HCT116 (cell line): Measurements from ENCODE around the gene PPP2R5C. TPM values are rescaled to one million over a fixed set of nuclear protein-coding genes. Genes with fewer than 3 reads are reported as not detected.

Experiments
- ATAC-seq: fragments of 200-7000 bp; cut with Tn5 transposase; 2 replicates; pipeline ENCODE4 v1.9.1; 2020; ENCODE audit warnings: mild to moderate bottlenecking, moderate library complexity
- BruUV-seq: library from RNA; stranded (reverse); fragments of 400-500 nt; replicated peaks from 2 replicates; lab custom pipeline; 2021; lab: Mats Ljungman, UMichigan
- CTCF ChIA-PET: fragments of 300-600 bp; sonication (Branson Sonifier 250); formaldehyde crosslinking; loops from one replicate; lab custom pipeline; 2021; ENCODE audit warnings: antibody characterized with exemption; lab: Charles Lee
- POLR2A ChIA-PET: fragments of 300-600, 350-600 bp; sonication (Branson Sonifier 250); formaldehyde crosslinking; loops from one replicate; lab custom pipeline; 2021; ENCODE audit warnings: antibody characterized with exemption; lab: Charles Lee
- RAD21 ChIA-PET, 2 experiments: fragments of 300-600 bp; sonication (Branson Sonifier 250); formaldehyde crosslinking; loops; one replicate each; lab custom pipeline; 2023; ENCODE audit warnings: low total read pairs in 2 of 2; ENCODE audit not compliant: uncharacterized antibody in 2 of 2, unreplicated experiment in 2 of 2, low non-redundant PET in 1 of 2; lab: Charles Lee
- DNase-seq: peaks from one replicate; pipeline ENCODE4 v3.0.0-alpha.2; 2010; ENCODE audit warnings: low read depth, low spot score
- H2AFZ ChIP-seq: fragments of 200-600 bp; shearing (Covaris generic), sonication (generic); 2 replicates; pipeline ENCODE4 v1.6.1; 2017; ENCODE audit warnings: low read depth, mixed run types, mixed read lengths, antibody characterized with exemption, low read length; ENCODE audit not compliant: poor library complexity, severe bottlenecking
- H3K27ac ChIP-seq: 2 replicates; pipeline ENCODE4 v1.5.1; 2012; ENCODE audit warnings: low read depth, low read length
- H3K27me3 ChIP-seq: fragments of 200-600 bp; sonication (generic); 2 replicates; pipeline ENCODE4 v1.6.1; 2016; ENCODE audit warnings: mixed run types, low read length, mixed read lengths; ENCODE audit not compliant: insufficient read depth
- H3K36me3 ChIP-seq, 2 experiments: fragments of 200-500 bp in 1 of 2; fragments of 200-600 bp in 1 of 2; sonication (Bioruptor generic) in 1 of 2; sonication (generic) in 1 of 2; 2 replicates each; pipeline versions ENCODE4 v1.5.1 to v1.6.1; 2014 to 2016; ENCODE audit warnings: low read length in 2 of 2, inconsistent platforms in 1 of 2, mixed read lengths in 1 of 2, mixed run types in 1 of 2; ENCODE audit not compliant: insufficient read depth in 2 of 2, control insufficient read depth in 1 of 2
- H3K4me1 ChIP-seq, 2 experiments: fragments of 200-600 bp in 1 of 2; sonication (generic) in 1 of 2; 2 replicates each; pipeline versions ENCODE4 v1.5.1 to v1.6.1; 2012 to 2017; ENCODE audit warnings: low read length in 2 of 2, inconsistent platforms in 1 of 2, mild to moderate bottlenecking in 1 of 2, mixed read lengths in 1 of 2, mixed run types in 1 of 2, moderate library complexity in 1 of 2; ENCODE audit not compliant: insufficient read depth in 2 of 2, control insufficient read depth in 1 of 2
- H3K4me2 ChIP-seq: fragments of 200-600 bp; sonication (generic); 2 replicates; pipeline ENCODE4 v1.6.1; 2017; ENCODE audit warnings: mixed run types, low read length, mixed read lengths
- H3K4me3 ChIP-seq, 2 experiments: fragments of 200-600 bp in 1 of 2; sonication (generic) in 1 of 2; replicated peaks in 1 of 2; 2 replicates each; pipeline ENCODE4 v1.5.1; 2011 to 2016; ENCODE audit warnings: low read length in 2 of 2, control low read depth in 1 of 2, low read depth in 1 of 2, mild to moderate bottlenecking in 1 of 2, mixed read lengths in 1 of 2, mixed run types in 1 of 2
- H3K79me2 ChIP-seq: fragments of 200-600 bp; sonication (generic); 2 replicates; pipeline ENCODE4 v1.6.1; 2017; ENCODE audit warnings: mild to moderate bottlenecking, mixed run types, low read length, moderate library complexity, mixed read lengths; ENCODE audit not compliant: insufficient read depth
- H3K9ac ChIP-seq: fragments of 200-600 bp; sonication (generic); 2 replicates; pipeline ENCODE4 v1.6.1; 2016; ENCODE audit warnings: low read length, mixed read lengths
- H3K9me2 ChIP-seq: fragments of 200-600 bp; sonication (generic), shearing (Covaris generic); 2 replicates; pipeline ENCODE4 v1.6.1; 2017; ENCODE audit warnings: mixed run types, mild to moderate bottlenecking, moderate library complexity; ENCODE audit not compliant: insufficient read depth
- H3K9me3 ChIP-seq, 2 experiments: fragments of 200-500 bp in 1 of 2; fragments of 200-600 bp in 1 of 2; sonication (Bioruptor generic) in 1 of 2; sonication (generic) in 1 of 2; 2 replicates each; pipeline ENCODE4 v1.6.1; 2014 to 2017; ENCODE audit warnings: low read length in 2 of 2, mixed read lengths in 2 of 2, inconsistent platforms in 1 of 2, low read depth in 1 of 2, mild to moderate bottlenecking in 1 of 2, mixed run types in 1 of 2, moderate library complexity in 1 of 2; ENCODE audit not compliant: control insufficient read depth in 1 of 2, insufficient read depth in 1 of 2
- H4K20me1 ChIP-seq: fragments of 200-600 bp; sonication (generic), shearing (Covaris generic); 2 replicates; pipeline ENCODE4 v1.6.1; 2017; ENCODE audit warnings: mixed run types, mild to moderate bottlenecking, moderate library complexity; ENCODE audit not compliant: insufficient read depth
- ATF3 ChIP-seq: IDR thresholded peaks from 2 replicates; pipeline ENCODE4 v1.6.1; 2012
- CBX3 ChIP-seq: IDR thresholded peaks from 2 replicates; pipeline ENCODE4 v1.6.1; 2012; ENCODE audit warnings: low read depth
- EGR1 ChIP-seq: IDR thresholded peaks from 2 replicates; pipeline ENCODE4 v1.6.1; 2012; ENCODE audit warnings: low read depth
- ELF1 ChIP-seq: IDR thresholded peaks from 2 replicates; pipeline ENCODE4 v1.6.1; 2012; ENCODE audit warnings: low read depth, borderline replicate concordance
- EZH2 ChIP-seq: fragments of 200-600 bp; sonication (generic); IDR thresholded peaks from 2 replicates; pipeline ENCODE4 v1.6.1; 2017; ENCODE audit warnings: antibody characterized with exemption, mixed run types
- FOSL1 ChIP-seq: IDR thresholded peaks from 2 replicates; pipeline ENCODE4 v1.6.1; 2012; ENCODE audit warnings: low read depth
- JUND ChIP-seq: IDR thresholded peaks from 2 replicates; pipeline ENCODE4 v1.6.1; 2012
- POLR2A ChIP-seq: IDR thresholded peaks from 2 replicates; pipeline ENCODE4 v1.7.0; 2011; ENCODE audit warnings: borderline replicate concordance; ENCODE audit not compliant: insufficient read depth, insufficient read length; ENCODE audit errors: extremely low read depth
- POLR2AphosphoS5 ChIP-seq: IDR thresholded peaks from 2 replicates; pipeline ENCODE4 v1.6.1; 2011; ENCODE audit warnings: mild to moderate bottlenecking, low read depth, low read length, moderate library complexity
- RAD21 ChIP-seq: IDR thresholded peaks from 2 replicates; pipeline ENCODE4 v1.6.1; 2012; ENCODE audit warnings: low read depth, mild to moderate bottlenecking
- REST ChIP-seq: IDR thresholded peaks from 2 replicates; pipeline ENCODE4 v1.6.1; 2012; ENCODE audit warnings: low read depth
- SIN3A ChIP-seq: IDR thresholded peaks from 2 replicates; pipeline ENCODE4 v1.6.1; 2012; ENCODE audit warnings: low read depth
- SP1 ChIP-seq: IDR thresholded peaks from 2 replicates; pipeline ENCODE4 v1.6.1; 2012; ENCODE audit warnings: low read depth
- SRF ChIP-seq: IDR thresholded peaks from 2 replicates; pipeline ENCODE4 v1.6.1; 2012; ENCODE audit warnings: low read depth
- YY1 ChIP-seq: IDR thresholded peaks from 2 replicates; pipeline ENCODE4 v1.6.1; 2011; ENCODE audit warnings: low read length, low read depth, moderate library complexity, mild to moderate bottlenecking; ENCODE audit not compliant: insufficient replicate concordance; ENCODE audit errors: extremely low read depth
- ZNF274 ChIP-seq: fragments of 200-500 bp; sonication (Bioruptor generic); IDR thresholded peaks from 2 replicates; pipeline ENCODE4 v1.6.1; 2014; ENCODE audit warnings: mild to moderate bottlenecking, low read depth, low read length, inconsistent platforms
- intact Hi-C: fragments of 100-400 bp; cut with micrococcal nuclease; formaldehyde crosslinking; loops from 2 replicates; pipeline ENCODE4 v1.10.0; 2022
- total RNA-seq: library from RNA; stranded (reverse); gene quantifications from one replicate; pipeline ENCODE4 v1.2.1, GENCODE V29; 2021; ENCODE audit not compliant: unreplicated experiment
- TF ChIP-seq, protein P1 (sequence below): IDR thresholded peaks from 2 replicates; pipeline ENCODE4 v1.6.1; 2011; ENCODE audit warnings: mild to moderate bottlenecking, low read length, moderate library complexity; ENCODE audit not compliant: insufficient replicate concordance; ENCODE audit errors: extremely low read depth
- TF ChIP-seq, protein P2 (sequence below), 3 experiments: fragments of 200-600 bp in 1 of 3; sonication (generic) in 1 of 3; IDR thresholded peaks in 2 of 3; conservative IDR thresholded peaks in 1 of 3; 2 replicates each; pipeline ENCODE4 v1.5.1; 2012 to 2017; ENCODE audit warnings: low read depth in 2 of 3, low read length in 2 of 3, antibody characterized with exemption in 1 of 3, borderline replicate concordance in 1 of 3, control low read depth in 1 of 3, mild to moderate bottlenecking in 1 of 3, mixed read lengths in 1 of 3, mixed run types in 1 of 3, moderate library complexity in 1 of 3; ENCODE audit not compliant: insufficient read depth in 1 of 3

PPP2R5C gene
- total RNA-seq, 1 experiment from 2014 or later: 117 TPM

- POLR2A ChIA-PET: no interaction called here
- no peak overlapping the region for H3K9ac ChIP-seq
- RAD21 ChIA-PET: no interaction called here
- H3K27ac ChIP-seq: no peak overlapping the region
- no peaks in the 10 kb centered on the region for H3K36me3 ChIP-seq
- H3K4me2 ChIP-seq: no peak overlapping the region
- TF ChIP-seq YY1: no peak
- no peak for TF ChIP-seq JUND
- no peak for TF ChIP-seq ATF3
- TF ChIP-seq SRF: no peak
- no peak for TF ChIP-seq ELF1
- TF ChIP-seq EGR1: no peak
- TF ChIP-seq CBX3: no peak
- TF ChIP-seq RAD21: no peak
- TF ChIP-seq POLR2AphosphoS5: no peak
- no peak for TF ChIP-seq POLR2A
- no peak for TF ChIP-seq FOSL1
- TF ChIP-seq, protein P1, sequence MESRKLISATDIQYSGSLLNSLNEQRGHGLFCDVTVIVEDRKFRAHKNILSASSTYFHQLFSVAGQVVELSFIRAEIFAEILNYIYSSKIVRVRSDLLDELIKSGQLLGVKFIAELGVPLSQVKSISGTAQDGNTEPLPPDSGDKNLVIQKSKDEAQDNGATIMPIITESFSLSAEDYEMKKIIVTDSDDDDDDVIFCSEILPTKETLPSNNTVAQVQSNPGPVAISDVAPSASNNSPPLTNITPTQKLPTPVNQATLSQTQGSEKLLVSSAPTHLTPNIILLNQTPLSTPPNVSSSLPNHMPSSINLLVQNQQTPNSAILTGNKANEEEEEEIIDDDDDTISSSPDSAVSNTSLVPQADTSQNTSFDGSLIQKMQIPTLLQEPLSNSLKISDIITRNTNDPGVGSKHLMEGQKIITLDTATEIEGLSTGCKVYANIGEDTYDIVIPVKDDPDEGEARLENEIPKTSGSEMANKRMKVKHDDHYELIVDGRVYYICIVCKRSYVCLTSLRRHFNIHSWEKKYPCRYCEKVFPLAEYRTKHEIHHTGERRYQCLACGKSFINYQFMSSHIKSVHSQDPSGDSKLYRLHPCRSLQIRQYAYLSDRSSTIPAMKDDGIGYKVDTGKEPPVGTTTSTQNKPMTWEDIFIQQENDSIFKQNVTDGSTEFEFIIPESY: no peak
- TF ChIP-seq EZH2: no peak
- no peak for TF ChIP-seq ZNF274
- no peak for TF ChIP-seq SIN3A
- TF ChIP-seq SP1: no peak
- TF ChIP-seq, protein P2, sequence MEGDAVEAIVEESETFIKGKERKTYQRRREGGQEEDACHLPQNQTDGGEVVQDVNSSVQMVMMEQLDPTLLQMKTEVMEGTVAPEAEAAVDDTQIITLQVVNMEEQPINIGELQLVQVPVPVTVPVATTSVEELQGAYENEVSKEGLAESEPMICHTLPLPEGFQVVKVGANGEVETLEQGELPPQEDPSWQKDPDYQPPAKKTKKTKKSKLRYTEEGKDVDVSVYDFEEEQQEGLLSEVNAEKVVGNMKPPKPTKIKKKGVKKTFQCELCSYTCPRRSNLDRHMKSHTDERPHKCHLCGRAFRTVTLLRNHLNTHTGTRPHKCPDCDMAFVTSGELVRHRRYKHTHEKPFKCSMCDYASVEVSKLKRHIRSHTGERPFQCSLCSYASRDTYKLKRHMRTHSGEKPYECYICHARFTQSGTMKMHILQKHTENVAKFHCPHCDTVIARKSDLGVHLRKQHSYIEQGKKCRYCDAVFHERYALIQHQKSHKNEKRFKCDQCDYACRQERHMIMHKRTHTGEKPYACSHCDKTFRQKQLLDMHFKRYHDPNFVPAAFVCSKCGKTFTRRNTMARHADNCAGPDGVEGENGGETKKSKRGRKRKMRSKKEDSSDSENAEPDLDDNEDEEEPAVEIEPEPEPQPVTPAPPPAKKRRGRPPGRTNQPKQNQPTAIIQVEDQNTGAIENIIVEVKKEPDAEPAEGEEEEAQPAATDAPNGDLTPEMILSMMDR (IDR thresholded peaks at IDR 0.05 in 2 of 3, conservative IDR thresholded peaks at IDR 0.05 in 1 of 3; ENCODE audit: borderline replicate concordance in 1 of 3, insufficient read depth in 1 of 3, low read depth in 2 of 3, low read length in 2 of 3): no peak
- TF ChIP-seq REST: no peak
- no peaks in the 10 kb centered on the region for H3K4me1 ChIP-seq
- H3K79me2 ChIP-seq: peaks cover 94% of the 10 kb centered on the region
- ATAC-seq (no peak), DNase-seq (no peak)
- H3K27me3 ChIP-seq: no peaks in the 10 kb centered on the region
- H3K4me3 ChIP-seq: no peak overlapping the region
- no peaks in the 10 kb centered on the region for H3K9me3 ChIP-seq
- no peak overlapping the region for H2AFZ ChIP-seq
- BruUV-seq: no TSS peak
- H4K20me1 ChIP-seq: 0 out of 2 replicates have a peak, but pooled peaks cover 8% of the 10 kb centered on the region
- intact Hi-C loops: no loop called here
- CTCF ChIA-PET: no interaction called here
- no peaks in the 10 kb centered on the region for H3K9me2 ChIP-seq
Observed at GRCh38 chr14:101824339-101824727, 62.8 kb downstream of the PPP2R5C start.
